ENCODE data around the gene RALBP1. TPM values are rescaled to one million over a fixed set of nuclear protein-coding genes. Genes with fewer than 3 reads are reported as not detected.
"Not testable (repeated sequence)": the region's sequence is repeated elsewhere in the genome, so short reads cannot be mapped to it uniquely, and the experiment has no call there.

The RALBP1 gene
- total RNA-seq = 40.8 and 42.2 TPM in 2 replicates
- long read RNA-seq, partial matches to known transcripts = 23 of 25 reads
- long read RNA-seq, other reads (novel, unspliced or antisense) = 2 of 25 reads

DNA sequence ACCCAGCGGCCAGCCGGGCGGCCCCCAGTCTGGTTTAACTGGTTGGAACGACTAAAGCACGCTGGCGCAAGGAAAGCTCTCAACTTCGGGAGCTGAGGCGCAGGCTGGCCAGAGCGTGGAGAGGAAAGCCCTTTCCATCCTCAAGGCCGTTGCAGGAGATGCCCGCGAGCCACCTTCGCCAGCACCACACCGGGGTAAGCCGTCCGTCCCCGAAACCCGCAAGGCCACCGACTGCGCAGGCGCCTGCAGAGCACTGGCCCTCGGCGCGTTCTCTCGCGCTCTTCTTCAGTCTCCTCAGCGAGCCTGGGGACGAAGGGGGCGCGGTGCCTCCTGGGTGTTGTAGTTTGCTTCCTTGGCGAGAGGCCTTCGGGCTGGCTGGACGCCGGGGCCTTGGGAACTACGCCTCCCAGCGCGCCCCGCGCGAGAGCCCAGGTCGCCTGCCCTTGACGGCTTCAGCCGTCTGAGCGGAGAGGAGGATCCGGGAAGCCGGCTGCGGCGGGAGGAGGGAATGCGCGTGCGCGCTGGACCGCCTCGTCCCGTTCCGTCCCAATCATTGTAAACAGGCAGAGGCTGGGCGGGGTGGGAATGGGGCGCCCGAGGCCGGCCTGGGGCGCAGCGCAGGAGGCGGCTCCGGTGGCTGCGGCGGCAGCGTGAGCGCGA is at the start of gene RALBP1:
Gene RALBP1, plus strand, starts transcription at position 531 of the 660 bp plus-strand sequence. CDS start 37,533 bp downstream, outside the sequence.
- H3K27ac Mint-ChIP-seq = peak within 1 kb of the TSS; percentile 98
- H3K4me3 Mint-ChIP-seq (ENCODE audit: low read depth) = peak within 1 kb of the TSS; percentile 89
- TF ChIP-seq, protein P1, sequence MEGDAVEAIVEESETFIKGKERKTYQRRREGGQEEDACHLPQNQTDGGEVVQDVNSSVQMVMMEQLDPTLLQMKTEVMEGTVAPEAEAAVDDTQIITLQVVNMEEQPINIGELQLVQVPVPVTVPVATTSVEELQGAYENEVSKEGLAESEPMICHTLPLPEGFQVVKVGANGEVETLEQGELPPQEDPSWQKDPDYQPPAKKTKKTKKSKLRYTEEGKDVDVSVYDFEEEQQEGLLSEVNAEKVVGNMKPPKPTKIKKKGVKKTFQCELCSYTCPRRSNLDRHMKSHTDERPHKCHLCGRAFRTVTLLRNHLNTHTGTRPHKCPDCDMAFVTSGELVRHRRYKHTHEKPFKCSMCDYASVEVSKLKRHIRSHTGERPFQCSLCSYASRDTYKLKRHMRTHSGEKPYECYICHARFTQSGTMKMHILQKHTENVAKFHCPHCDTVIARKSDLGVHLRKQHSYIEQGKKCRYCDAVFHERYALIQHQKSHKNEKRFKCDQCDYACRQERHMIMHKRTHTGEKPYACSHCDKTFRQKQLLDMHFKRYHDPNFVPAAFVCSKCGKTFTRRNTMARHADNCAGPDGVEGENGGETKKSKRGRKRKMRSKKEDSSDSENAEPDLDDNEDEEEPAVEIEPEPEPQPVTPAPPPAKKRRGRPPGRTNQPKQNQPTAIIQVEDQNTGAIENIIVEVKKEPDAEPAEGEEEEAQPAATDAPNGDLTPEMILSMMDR (IDR thresholded peaks at IDR 0.05; ENCODE audit: unreplicated experiment) = no peak
- H3K36me3 Mint-ChIP-seq (ENCODE audit: insufficient read depth) = peaks cover 8% of the 10 kb centered on the region
- H3K4me1 Mint-ChIP-seq (ENCODE audit: low read depth) = peaks cover 12% of the 10 kb centered on the region
- peak; percentile 99 for DNase-seq (ENCODE audit: low spot score, unreplicated experiment)
- no peaks in the 10 kb centered on the region for H3K9me3 Mint-ChIP-seq (ENCODE audit: low read depth)
- no peaks in the 10 kb centered on the region for H3K27me3 Mint-ChIP-seq

DNA sequence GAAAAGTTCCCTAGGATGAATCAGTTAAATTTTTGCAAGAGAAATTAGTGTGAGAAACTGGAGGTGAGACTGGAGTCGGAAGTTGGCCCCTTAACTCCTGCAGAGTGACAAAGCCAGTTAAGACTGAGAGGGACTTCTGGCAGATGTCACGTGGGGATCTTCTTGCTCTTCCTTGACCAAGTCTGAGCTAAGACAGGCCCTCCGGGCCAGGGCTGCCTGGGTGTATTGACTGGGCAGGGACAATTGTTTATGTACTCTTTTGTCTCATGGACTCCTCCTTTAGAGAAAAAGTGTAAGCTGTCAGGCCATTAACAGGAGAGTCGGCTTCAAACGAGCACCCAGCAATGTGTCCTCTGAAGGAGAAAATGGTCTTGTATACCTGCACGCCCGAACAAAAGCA is 48.6 kb upstream of the RALBP1 start:
- Mint-ChIP-seq H3K27me3 (no peaks in the 10 kb centered on the region), H3K4me3 (ENCODE audit: low read depth) (no peak overlapping the region), H3K27ac (no peak overlapping the region), H3K36me3 (ENCODE audit: insufficient read depth) (no peaks in the 10 kb centered on the region), H3K4me1 (ENCODE audit: low read depth) (no peaks in the 10 kb centered on the region), H3K9me3 (ENCODE audit: low read depth) (peaks cover 7% of the 10 kb centered on the region)
- no peak for DNase-seq (ENCODE audit: low spot score, unreplicated experiment)
- TF ChIP-seq, protein P1 (IDR thresholded peaks at IDR 0.05; ENCODE audit: unreplicated experiment) = no peak

DNA sequence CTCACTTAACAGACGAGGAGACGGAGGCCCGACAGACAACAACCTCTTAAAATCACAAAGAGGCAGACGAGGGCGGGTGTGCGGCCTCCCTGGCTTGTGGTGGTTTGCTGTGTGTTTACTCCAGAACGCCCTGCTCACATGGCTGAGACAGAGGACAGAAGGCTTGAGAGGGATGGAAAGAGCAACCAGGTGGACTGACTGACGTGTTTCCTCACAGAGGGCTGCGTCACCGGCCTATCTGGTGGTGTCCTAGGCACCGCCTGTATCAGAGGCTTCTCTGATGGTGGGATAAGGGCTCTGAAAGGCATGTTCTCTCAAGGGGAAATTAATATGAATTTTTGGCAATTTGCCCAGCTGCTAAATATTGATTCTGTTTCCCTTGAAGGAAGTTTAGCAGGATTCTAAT is 47.0 kb upstream of the RALBP1 start:
- Mint-ChIP-seq H3K9me3 (ENCODE audit: low read depth) (peaks cover 8% of the 10 kb centered on the region), H3K27ac (no peak overlapping the region), H3K36me3 (ENCODE audit: insufficient read depth) (no peaks in the 10 kb centered on the region), H3K4me3 (ENCODE audit: low read depth) (no peak overlapping the region), H3K4me1 (ENCODE audit: low read depth) (no peaks in the 10 kb centered on the region), H3K27me3 (no peaks in the 10 kb centered on the region)
- DNase-seq (ENCODE audit: low spot score, unreplicated experiment) = no peak
- TF ChIP-seq, protein P1 (IDR thresholded peaks at IDR 0.05; ENCODE audit: unreplicated experiment) = no peak

DNA sequence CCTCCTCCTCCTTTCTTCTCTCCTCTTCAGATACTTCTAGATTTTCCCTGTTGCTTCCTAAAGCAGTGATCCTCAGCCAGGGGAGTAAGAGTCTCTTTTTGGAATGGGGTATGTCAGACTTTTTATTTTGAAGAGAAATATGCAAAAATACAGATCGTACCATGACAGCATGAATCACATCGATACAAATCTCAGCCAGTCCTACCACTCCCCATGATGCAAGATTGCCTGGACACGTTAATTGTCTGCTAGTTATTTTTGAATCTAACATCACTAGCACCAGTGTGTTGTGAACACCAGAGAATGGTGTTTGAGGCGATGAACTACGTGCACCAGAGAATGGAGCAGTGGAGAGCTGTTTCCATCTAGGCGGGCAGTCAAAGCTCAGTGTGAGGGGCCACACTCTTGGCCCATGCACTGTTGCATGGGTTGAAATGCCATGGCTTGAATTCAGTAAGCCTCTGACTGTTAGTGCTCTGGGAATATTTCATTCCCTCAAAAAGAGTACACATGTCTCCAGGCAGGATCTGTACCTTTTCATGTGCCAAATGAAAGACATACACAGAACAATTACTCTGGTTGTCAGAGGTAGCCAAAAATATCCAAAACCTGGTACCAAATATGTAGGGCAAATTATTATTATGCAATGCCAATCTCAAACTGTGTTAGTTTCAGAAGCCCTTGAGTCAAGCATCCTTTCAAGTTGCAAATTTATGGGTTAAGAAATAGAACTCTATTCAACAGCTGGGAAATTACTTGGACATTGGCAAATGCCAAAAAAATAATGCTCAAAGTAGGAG is 46.3 kb upstream of the RALBP1 start:
- Mint-ChIP-seq H3K4me3 (ENCODE audit: low read depth) (no peak overlapping the region), H3K4me1 (ENCODE audit: low read depth) (no peaks in the 10 kb centered on the region), H3K9me3 (ENCODE audit: low read depth) (peaks cover 9% of the 10 kb centered on the region), H3K27ac (no peak overlapping the region), H3K36me3 (ENCODE audit: insufficient read depth) (no peaks in the 10 kb centered on the region), H3K27me3 (no peaks in the 10 kb centered on the region)
- no peak for DNase-seq (ENCODE audit: low spot score, unreplicated experiment)
- TF ChIP-seq, protein P1 (IDR thresholded peaks at IDR 0.05; ENCODE audit: unreplicated experiment) = no peak

DNA sequence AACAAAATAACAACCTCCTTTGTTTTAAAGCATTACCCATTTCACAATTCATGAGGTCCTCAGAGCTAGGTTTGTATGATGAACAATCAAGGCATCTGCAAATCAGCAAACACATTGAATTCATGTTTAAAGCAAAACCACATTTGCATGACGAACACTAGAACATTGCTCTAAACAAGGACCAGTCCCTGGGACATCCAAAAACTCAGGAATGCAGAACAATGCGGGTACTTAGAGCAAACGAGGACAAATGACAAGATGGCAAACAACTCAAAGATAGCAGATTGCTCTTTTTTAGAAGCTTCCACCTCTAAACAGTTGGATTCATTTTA is 45.7 kb upstream of the RALBP1 start:
- Mint-ChIP-seq H3K9me3 (ENCODE audit: low read depth) (peaks cover 9% of the 10 kb centered on the region), H3K4me3 (ENCODE audit: low read depth) (no peak overlapping the region), H3K27me3 (no peaks in the 10 kb centered on the region), H3K36me3 (ENCODE audit: insufficient read depth) (no peaks in the 10 kb centered on the region), H3K27ac (no peak overlapping the region), H3K4me1 (ENCODE audit: low read depth) (no peaks in the 10 kb centered on the region)
- no peak for DNase-seq (ENCODE audit: low spot score, unreplicated experiment)
- TF ChIP-seq, protein P1 (IDR thresholded peaks at IDR 0.05; ENCODE audit: unreplicated experiment) = no peak

DNA sequence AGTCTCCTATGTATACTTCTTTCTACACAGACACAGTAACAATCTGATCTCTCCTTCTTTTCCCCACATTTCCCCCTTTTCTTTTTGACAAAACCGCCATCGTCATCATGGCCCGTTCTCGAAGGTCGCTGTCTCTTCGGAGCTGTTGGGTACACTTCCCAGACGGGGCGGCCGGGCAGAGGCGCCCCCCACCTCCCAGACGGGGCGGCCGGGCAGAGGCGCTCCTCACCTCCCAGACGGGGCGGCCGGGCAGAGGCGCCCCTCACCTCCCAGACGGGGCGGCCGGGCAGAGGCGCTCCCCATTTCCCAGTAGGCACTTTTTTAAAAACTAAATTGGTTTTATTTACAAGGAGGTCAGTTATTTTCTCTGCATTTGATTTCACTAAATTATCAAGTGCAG is 45.0 kb upstream of the RALBP1 start:
- DNase-seq (ENCODE audit: low spot score, unreplicated experiment); H3K27me3 Mint-ChIP-seq; H3K27ac Mint-ChIP-seq; H3K9me3 Mint-ChIP-seq (ENCODE audit: low read depth); H3K4me3 Mint-ChIP-seq (ENCODE audit: low read depth); H3K4me1 Mint-ChIP-seq (ENCODE audit: low read depth); H3K36me3 Mint-ChIP-seq (ENCODE audit: insufficient read depth): not testable (repeated sequence)

Data from progenitor cell of endocrine pancreas (in vitro differentiated cells).